ENCODE results near the gene CEL. TPM values are rescaled to one million over a fixed set of nuclear protein-coding genes. Genes with fewer than 3 reads are reported as not detected.

CEL gene
- total RNA-seq, 1 experiment from 2014 or later, result 3.6 TPM

DNA sequence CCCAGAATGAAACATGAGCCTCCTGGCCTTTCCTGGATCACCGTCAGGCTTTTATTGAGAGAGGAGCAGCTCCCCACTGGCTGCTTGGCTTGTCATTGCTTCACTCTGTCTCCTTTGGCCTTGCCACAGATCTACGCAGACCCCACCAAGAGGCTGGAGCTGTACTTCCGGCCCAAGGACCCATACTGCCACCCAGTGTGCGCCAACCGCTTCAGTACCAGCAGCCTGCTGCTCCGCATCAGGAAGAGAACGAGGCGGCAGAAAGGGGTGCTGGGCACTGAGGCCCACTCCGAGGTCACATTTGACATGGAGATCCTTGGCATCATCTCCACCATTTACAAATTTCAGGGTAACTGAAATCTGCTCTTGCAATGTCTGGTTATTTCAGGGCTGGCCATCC, 19.8 kb upstream of the CEL start:
- Histone ChIP-seq H3K9me3 (ENCODE audit: control insufficient read depth, low read depth, low read length) (no peaks in the 10 kb centered on the region), H4K8ac (replicated peaks; ENCODE audit: insufficient read length, low read depth, low read length) (no peak overlapping the region), H3K56ac (ENCODE audit: insufficient read length, low read depth, low read length) (no peak overlapping the region), H3T11ph (ENCODE audit: low read length) (no peak overlapping the region), H3K4me2 (ENCODE audit: insufficient read depth, insufficient read length, low read length) (no peak overlapping the region), H2BK12ac (ENCODE audit: insufficient read length, low read depth, low read length) (no peak overlapping the region), H2AFZ (ENCODE audit: low read length) (no peak overlapping the region), H3K18ac (ENCODE audit: insufficient read length, low read depth, low read length) (no peak overlapping the region), H4K91ac (ENCODE audit: insufficient read length, low read depth, low read length) (no peak overlapping the region), H3K23ac (ENCODE audit: insufficient read length, low read depth, low read length) (no peak overlapping the region), H3K79me1 (ENCODE audit: insufficient read depth, low read depth, low read length, poor library complexity, severe bottlenecking) (peaks cover 4% of the 10 kb centered on the region), H2BK120ac (ENCODE audit: low read depth, low read length, poor library complexity, severe bottlenecking) (no peak overlapping the region), H3K9ac (ENCODE audit: extremely low read depth, insufficient read length, low read length) (no peak overlapping the region), H2BK20ac (ENCODE audit: low read depth, low read length, poor library complexity, severe bottlenecking) (no peak overlapping the region), H2BK15ac (ENCODE audit: low read depth, low read length) (no peak overlapping the region), H3K79me2 (ENCODE audit: insufficient read depth, low read length) (peaks cover 3% of the 10 kb centered on the region; the same call in 1 of the 2 replicates), H2BK5ac (ENCODE audit: insufficient read length, low read length) (no peak overlapping the region), H3K23me2 (ENCODE audit: insufficient read length, low read depth, low read length, poor library complexity, severe bottlenecking) (no peaks in the 10 kb centered on the region), H3K4me1 (ENCODE audit: insufficient read depth, low read length) (no peaks in the 10 kb centered on the region), H3K27me3 (ENCODE audit: insufficient read depth, low read length) (no peaks in the 10 kb centered on the region), H3K4ac (ENCODE audit: low read depth, low read length) (no peak overlapping the region), H4K5ac (ENCODE audit: insufficient read length, low read depth, low read length) (no peak overlapping the region), H3K27ac (ENCODE audit: insufficient read length, low read depth, low read length) (no peak overlapping the region), H4K20me1 (ENCODE audit: control insufficient read depth, insufficient read depth, insufficient read length) (no peaks in the 10 kb centered on the region), H2AK5ac (ENCODE audit: insufficient read length, low read length) (no peak overlapping the region), H3K14ac (ENCODE audit: insufficient read depth, low read length) (no peak overlapping the region)
- no CpG with 5 or more reads among the region's 9 CpGs for WGBS (ENCODE audit: extremely low coverage, insufficient read length, low lambda C conversion rate)
- Mint-ChIP-seq H3K27ac (no peak overlapping the region), H3K4me3 (no peak overlapping the region), H3K36me3 (ENCODE audit: insufficient read depth in 1 of 3, low read depth in 3 of 3) (peaks cover 42 to 60% (median 56%) of the 10 kb centered on the region in 3 experiments), H3K4me1 (no peaks in the 10 kb centered on the region), H3K27me3 (ENCODE audit: low read depth) (no peaks in the 10 kb centered on the region), H3K9me3 (peaks cover 3% of the 10 kb centered on the region in 2 experiments; a peak in 3 of 5 replicates)
- TF ChIP-seq, protein P1, sequence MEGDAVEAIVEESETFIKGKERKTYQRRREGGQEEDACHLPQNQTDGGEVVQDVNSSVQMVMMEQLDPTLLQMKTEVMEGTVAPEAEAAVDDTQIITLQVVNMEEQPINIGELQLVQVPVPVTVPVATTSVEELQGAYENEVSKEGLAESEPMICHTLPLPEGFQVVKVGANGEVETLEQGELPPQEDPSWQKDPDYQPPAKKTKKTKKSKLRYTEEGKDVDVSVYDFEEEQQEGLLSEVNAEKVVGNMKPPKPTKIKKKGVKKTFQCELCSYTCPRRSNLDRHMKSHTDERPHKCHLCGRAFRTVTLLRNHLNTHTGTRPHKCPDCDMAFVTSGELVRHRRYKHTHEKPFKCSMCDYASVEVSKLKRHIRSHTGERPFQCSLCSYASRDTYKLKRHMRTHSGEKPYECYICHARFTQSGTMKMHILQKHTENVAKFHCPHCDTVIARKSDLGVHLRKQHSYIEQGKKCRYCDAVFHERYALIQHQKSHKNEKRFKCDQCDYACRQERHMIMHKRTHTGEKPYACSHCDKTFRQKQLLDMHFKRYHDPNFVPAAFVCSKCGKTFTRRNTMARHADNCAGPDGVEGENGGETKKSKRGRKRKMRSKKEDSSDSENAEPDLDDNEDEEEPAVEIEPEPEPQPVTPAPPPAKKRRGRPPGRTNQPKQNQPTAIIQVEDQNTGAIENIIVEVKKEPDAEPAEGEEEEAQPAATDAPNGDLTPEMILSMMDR (conservative IDR thresholded peaks at IDR 0.05), result no peak
- DNase-seq, result no peak
